GM21737 (cell line): ENCODE data around the gene RAPGEF5.

Source experiments
- ATAC-seq: cut with Tn5 transposase; IDR thresholded peaks from one replicate; pipeline ENCODE4 v1.9.1; 2021; ENCODE audit warnings: mild to moderate bottlenecking, moderate library complexity; ENCODE audit not compliant: unreplicated experiment

The RAPGEF5 gene

DNA sequence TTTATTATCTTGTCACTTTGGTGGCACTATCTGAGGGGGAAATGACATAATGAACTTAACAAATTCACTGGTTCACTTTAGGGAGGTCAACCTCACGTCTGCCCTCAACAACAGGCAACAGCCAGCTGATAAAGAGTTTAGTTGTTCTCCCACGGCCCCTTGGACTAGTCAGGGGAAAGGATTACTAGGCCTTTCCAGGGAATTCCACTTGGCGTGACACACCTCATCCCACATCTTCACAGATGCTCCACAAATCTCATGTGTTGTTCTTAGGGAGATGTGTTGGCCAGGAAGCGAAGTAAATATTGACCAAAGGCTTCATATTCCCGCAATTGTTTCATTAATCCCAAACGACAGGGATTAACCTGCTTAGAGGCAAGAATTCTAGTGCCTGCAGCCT is 227.8 kb downstream of the RAPGEF5 start:
- no peak for ATAC-seq

DNA sequence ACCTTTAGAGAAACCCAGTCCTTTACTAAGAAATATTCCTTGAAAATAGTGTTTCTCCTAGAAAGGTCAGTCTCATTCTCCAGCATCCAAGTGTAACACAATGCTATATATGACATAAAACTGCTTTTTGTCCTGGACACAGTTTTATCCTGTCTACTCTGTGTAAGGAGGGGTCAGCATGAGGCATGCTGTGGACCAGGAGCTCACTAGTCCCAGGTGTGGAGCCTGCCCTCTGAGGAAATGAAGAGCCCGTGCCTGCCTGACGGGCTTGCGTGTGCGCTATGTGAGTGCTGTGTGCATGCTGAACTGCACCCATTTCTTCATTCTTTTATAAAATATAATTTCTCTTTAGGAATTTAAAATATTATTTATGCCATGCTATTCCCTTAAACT is 228.4 kb downstream of the RAPGEF5 start:
- no peak for ATAC-seq

GRCh38 chr7:22127835-22128527 is 229.0 kb downstream of the RAPGEF5 start:
- ATAC-seq = no peak

DNA sequence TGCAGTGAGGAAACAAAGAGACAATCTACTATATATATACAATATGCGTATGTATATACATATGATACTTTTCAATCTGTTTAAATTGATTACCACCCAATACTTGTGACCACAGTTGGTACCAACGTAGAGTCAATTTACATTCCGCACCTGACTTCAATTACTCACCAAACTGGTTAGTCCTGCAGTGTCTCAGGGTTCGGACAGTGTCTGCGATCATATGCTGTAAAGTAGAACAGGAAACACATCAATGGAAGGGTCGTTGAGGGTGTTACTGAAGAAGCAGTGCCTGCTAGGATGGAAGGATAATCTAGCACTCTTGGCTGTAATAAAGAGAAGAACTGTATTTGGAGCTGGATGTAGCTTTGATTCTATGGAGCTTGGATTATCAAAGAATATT is 231.5 kb downstream of the RAPGEF5 start:
- ATAC-seq = no peak

GRCh38 chr7:22124941-22125340 is 232.0 kb downstream of the RAPGEF5 start:
- ATAC-seq = no peak

- ATAC-seq = no peak
These were observed 233.8 kb downstream of the RAPGEF5 start for GRCh38 chr7:22123139-22123538.

DNA sequence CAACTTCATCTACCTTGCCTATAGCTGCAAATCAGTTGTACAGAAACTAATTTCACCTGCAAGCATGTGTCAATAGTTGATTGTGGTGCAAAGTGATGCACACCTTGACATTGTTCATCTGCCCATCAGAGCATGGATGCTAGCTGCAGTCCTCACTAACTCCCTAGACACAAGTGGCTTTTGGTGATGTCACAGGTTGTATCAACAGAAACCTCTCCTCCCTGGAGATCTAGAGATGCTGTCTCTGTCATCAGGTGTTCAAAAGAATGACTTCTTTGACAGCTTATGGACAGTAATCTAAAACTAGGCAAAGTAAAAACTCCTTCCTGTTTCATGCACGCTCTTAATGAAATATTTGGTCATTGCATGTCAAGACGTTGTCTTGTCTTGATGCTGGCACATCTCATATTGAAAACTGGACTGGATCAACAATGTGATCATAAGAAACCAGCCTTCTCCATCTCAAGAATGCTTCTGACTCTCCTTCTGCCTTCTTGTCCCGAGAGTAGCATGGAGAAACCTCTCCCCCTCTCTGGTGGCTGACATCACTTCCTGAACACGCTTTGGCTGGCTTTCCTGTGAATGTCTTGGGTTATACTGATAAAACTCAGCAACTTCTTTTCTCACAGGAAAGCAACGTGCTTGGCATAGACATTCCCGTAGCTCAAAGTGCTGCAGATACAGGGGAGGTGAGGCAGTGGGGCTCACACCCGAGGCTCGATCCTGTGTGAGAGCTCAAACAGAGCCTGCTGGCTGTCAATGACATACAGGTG is 235.1 kb downstream of the RAPGEF5 start:
- no peak for ATAC-seq

- ATAC-seq = no peak
These were observed 236.4 kb downstream of the RAPGEF5 start for GRCh38 chr7:22120391-22121053.

DNA sequence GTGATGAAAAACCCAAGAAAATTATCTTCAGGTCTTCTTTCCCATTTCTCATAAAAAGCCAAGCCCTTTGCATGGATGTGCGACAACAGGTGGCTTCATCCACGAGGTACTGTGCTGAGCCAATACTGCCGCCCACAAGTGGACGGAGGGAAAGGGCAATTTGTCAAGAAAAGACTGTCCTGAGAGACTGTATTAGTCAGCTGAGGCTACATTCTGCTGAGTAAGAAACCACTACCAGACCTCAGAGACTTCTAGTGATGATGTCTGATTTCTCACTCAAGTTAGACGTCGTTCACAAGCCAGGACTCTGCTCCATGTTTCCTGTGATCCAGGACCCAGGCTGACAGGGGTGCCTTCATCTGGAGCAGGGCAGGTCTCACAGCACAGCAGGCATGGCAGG is 239.7 kb downstream of the RAPGEF5 start:
- ATAC-seq = no peak

- no peak for ATAC-seq
These were observed 240.4 kb downstream of the RAPGEF5 start for GRCh38 chr7:22116451-22117030.

- no peak for ATAC-seq
These were observed 241.3 kb downstream of the RAPGEF5 start for GRCh38 chr7:22115689-22116088.

DNA sequence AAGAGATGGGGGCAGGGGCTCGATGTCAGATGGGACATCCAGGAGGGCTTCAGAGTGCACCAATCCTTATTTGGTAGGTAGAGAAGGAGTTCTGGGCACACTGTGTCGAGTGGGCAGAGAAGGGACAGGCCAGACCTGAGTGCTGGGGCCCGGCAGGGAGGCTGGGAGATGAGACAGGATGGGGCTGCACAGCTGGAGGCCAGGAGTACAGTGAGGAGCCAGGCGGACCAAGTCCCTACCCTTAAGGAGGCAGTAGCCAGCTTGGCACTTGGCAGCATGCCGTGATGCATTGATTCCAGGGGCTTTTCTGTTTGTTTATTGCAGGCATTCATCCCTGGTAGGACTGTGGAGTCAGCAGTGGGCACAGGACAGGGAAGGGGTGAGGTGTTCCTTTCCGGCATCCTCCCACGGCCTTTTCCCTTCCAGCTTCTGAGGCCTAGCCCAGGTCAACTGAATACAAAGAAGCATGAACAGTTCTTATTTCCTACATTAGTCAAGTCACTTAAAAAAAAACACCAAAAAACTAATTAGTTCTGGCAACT is 242.4 kb downstream of the RAPGEF5 start:
- no peak for ATAC-seq

DNA sequence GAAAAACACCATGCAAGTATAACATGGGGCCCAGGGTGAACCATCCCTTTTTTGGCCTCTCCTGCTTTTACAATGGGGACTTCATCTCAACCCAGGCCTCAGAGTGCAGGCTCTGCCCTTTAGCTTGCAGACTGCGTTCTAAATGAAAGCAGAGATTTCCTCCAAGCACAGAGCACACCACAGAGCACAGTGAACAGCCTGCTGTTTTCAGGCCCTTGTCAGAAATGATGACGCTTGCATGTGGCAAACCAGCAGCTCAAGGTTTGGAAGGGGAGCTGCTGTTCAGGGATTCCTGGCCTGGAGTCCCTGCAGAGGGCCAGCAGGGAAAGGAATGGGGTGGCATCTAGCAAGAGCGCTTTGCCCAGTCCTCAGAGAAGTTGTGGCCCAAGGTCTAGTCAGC is 243.9 kb downstream of the RAPGEF5 start:
- no peak for ATAC-seq

- no peak for ATAC-seq
These were observed 245.3 kb downstream of the RAPGEF5 start for GRCh38 chr7:22111661-22112060.

GRCh38 chr7:22110881-22111280 is 246.1 kb downstream of the RAPGEF5 start:
- ATAC-seq = no peak

DNA sequence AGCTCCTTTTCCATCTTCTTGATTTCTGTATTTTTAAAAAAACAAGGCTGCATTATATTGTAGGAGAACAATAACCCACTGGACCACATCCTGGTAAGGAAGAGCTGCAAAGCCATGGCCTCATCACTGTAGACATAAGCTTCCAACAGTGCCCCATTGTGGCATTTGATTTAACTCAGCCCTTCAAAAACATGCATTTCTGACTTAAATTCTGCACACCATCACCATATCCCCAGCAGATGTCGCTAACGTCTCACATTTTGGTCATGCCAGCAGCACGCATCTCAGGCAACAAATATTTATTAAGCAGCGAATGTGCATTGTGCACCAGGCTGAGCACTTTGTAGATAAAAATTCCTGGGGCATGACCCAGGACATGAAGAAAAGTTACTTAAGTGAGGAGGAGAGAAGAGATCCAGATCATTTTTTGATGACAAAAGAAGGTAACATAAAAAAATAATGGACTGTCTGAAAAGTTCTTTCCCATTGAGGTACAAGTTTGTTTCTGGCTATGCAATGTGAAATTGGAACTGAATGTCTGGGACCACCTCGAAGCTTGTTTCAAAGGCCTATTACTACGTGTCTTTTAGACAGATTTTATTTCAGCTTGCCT is 246.6 kb downstream of the RAPGEF5 start:
- no peak for ATAC-seq

- ATAC-seq = no peak
These were observed 247.2 kb downstream of the RAPGEF5 start for GRCh38 chr7:22109761-22110160.

- no peak for ATAC-seq
These were observed 248.7 kb downstream of the RAPGEF5 start for GRCh38 chr7:22108151-22108845.

- no peak for ATAC-seq
These were observed 251.4 kb downstream of the RAPGEF5 start for GRCh38 chr7:22105550-22105949.
